ENCODE measurements around the gene BEAN1.

DNA sequence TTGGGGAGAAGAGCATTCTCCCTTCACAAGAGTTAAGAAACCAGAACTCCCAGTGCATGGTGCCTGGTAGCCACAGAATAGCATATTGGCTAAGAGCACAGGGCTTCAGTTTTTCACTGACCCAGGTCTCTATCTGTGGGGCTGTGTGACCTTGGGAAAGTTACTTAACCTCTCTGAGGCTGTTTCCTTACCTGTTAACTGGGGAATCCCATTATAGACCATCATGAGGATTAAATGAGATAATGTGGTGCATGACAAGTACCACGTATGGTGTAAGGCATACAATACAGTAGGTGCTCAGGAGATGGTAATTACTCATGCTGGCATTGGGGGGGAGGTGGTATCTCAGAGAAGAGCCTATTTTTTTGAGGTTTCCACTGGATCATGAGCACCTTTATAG, 33.6 kb downstream of the BEAN1 start:
- TF ChIP-seq, protein P1, sequence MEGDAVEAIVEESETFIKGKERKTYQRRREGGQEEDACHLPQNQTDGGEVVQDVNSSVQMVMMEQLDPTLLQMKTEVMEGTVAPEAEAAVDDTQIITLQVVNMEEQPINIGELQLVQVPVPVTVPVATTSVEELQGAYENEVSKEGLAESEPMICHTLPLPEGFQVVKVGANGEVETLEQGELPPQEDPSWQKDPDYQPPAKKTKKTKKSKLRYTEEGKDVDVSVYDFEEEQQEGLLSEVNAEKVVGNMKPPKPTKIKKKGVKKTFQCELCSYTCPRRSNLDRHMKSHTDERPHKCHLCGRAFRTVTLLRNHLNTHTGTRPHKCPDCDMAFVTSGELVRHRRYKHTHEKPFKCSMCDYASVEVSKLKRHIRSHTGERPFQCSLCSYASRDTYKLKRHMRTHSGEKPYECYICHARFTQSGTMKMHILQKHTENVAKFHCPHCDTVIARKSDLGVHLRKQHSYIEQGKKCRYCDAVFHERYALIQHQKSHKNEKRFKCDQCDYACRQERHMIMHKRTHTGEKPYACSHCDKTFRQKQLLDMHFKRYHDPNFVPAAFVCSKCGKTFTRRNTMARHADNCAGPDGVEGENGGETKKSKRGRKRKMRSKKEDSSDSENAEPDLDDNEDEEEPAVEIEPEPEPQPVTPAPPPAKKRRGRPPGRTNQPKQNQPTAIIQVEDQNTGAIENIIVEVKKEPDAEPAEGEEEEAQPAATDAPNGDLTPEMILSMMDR (IDR thresholded peaks at IDR 0.05): no peak
- TF ChIP-seq POLR2A (IDR thresholded peaks at IDR 0.05): no peak
